PFSK-1 (cell line): ENCODE results near the gene PDCD2L.

Source experiments
- FOXP2 ChIP-seq: optimal IDR thresholded peaks from 2 replicates; pipeline ENCODE3; 2011; ENCODE audit warnings: borderline replicate concordance, control low read depth, inconsistent platforms; ENCODE audit not compliant: insufficient read depth; ENCODE audit errors: extremely low read length, extremely low read depth
- POLR2AphosphoS5 ChIP-seq: IDR thresholded peaks from 2 replicates; pipeline ENCODE4 v1.6.1; 2012; ENCODE audit warnings: low read depth, mild to moderate bottlenecking, control low read depth, low read length, moderate library complexity
- REST ChIP-seq, 2 experiments: IDR thresholded peaks; 2 replicates each; pipeline versions ENCODE4 v1.6.1 to v1.8.0; 2011 to 2012; ENCODE audit warnings: low read depth in 2 of 2, low read length in 2 of 2, control low read depth in 1 of 2, inconsistent platforms in 1 of 2, mild to moderate bottlenecking in 1 of 2, moderate library complexity in 1 of 2; ENCODE audit not compliant: insufficient read depth in 1 of 2
- SIN3A ChIP-seq: IDR thresholded peaks from 2 replicates; pipeline ENCODE4 v1.6.1; 2012; ENCODE audit warnings: mild to moderate bottlenecking, low read length, moderate library complexity, borderline replicate concordance; ENCODE audit not compliant: insufficient read depth
- TAF1 ChIP-seq: IDR thresholded peaks from 2 replicates; pipeline ENCODE4 v1.6.1; 2012; ENCODE audit warnings: low read length, control low read depth, borderline replicate concordance; ENCODE audit not compliant: insufficient read depth

PDCD2L gene

GRCh38 chr19:34409189-34410164, 5.3 kb downstream of the PDCD2L start:
- no peak for TF ChIP-seq TAF1
- TF ChIP-seq POLR2AphosphoS5: no peak
- no peak for TF ChIP-seq SIN3A
- no peak for TF ChIP-seq REST (IDR thresholded peaks at IDR 0.05; ENCODE audit: insufficient read depth in 1 of 2, low read depth in 2 of 2, low read length in 2 of 2)
- no peak for TF ChIP-seq FOXP2

- TF ChIP-seq POLR2AphosphoS5: no peak
- TF ChIP-seq FOXP2: no peak
- TF ChIP-seq TAF1: no peak
- TF ChIP-seq SIN3A: no peak
- TF ChIP-seq REST (IDR thresholded peaks at IDR 0.05; ENCODE audit: insufficient read depth in 1 of 2, low read depth in 2 of 2, low read length in 2 of 2): no peak
Observed at GRCh38 chr19:34411216-34411615, 7.0 kb downstream of the PDCD2L start.

DNA sequence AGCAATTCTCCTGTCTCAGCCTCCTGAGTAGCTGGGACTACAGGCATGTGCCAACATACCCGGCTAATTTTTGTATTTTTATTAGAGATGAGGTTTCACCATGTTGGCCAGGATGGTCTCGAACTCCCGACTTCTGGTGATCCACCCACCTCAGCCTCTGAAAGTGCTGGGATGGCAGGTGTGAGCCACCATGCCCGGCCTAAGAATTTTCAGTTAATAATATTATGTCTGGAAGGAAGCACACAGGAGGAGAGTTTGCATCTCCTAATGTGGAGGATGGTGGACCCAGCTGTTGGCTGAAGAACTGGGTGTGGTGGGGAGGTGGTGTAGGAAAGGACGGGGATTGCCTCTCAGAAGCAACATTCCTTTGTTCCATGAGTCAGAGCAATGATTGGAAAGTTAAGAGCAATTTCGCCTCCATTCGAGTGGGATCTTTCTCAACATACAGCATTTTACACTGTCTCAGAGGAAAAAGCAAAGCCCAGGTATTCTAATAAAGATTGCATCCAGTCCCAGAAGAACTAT, 11.9 kb downstream of the PDCD2L start:
- TF ChIP-seq FOXP2 (no peak), REST (IDR thresholded peaks at IDR 0.05; ENCODE audit: insufficient read depth in 1 of 2, low read depth in 2 of 2, low read length in 2 of 2) (no peak), POLR2AphosphoS5 (no peak)

GRCh38 chr19:34418300-34418699, 14.1 kb downstream of the PDCD2L start:
- no peak for TF ChIP-seq REST (IDR thresholded peaks at IDR 0.05; ENCODE audit: insufficient read depth in 1 of 2, low read depth in 2 of 2, low read length in 2 of 2)
- TF ChIP-seq FOXP2: no peak
- no peak for TF ChIP-seq POLR2AphosphoS5
- no peak for TF ChIP-seq TAF1
- TF ChIP-seq SIN3A: no peak
